Vagina (tissue), 2 donors: ENCODE data around the gene ATP1B3. TPM values are rescaled to one million over a fixed set of nuclear protein-coding genes. Genes with fewer than 3 reads are reported as not detected.
"Not testable (repeated sequence)": the region's sequence is repeated elsewhere in the genome, so short reads cannot be mapped to it uniquely, and the experiment has no call there.

Source experiments
- DNase-seq, 2 donors: peaks; one replicate each; pipeline ENCODE4 v3.0.0-alpha.2; 2017; ENCODE audit errors: extremely low spot score in 2 of 2
- H3K27ac ChIP-seq: fragments of 200-600 bp; sonication (generic); one replicate; pipeline ENCODE4 v1.5.1; 2019
- H3K27me3 ChIP-seq: fragments of 200-600 bp; sonication (generic); one replicate; pipeline ENCODE4 v1.5.1; 2019
- H3K36me3 ChIP-seq, 2 donors: fragments of 200-600 bp; sonication (generic); one replicate each; pipeline ENCODE4 v1.5.1; 2017 to 2019
- H3K4me1 ChIP-seq: fragments of 200-600 bp; sonication (generic); one replicate; pipeline ENCODE4 v1.5.1; 2019
- H3K4me3 ChIP-seq, 2 donors: fragments of 200-600 bp; sonication (generic); 1 replicate in 1 of 2; 2 replicates in 1 of 2; pipeline ENCODE4 v1.5.1; 2016 to 2019
- H3K9me3 ChIP-seq: fragments of 200-600 bp; sonication (generic); one replicate; pipeline ENCODE4 v1.5.1; 2019
- POLR2A ChIP-seq, 2 donors: fragments of 450-650 bp; IDR thresholded peaks; one replicate each; pipeline ENCODE4 v1.6.1; 2017; ENCODE audit warnings: antibody characterized with exemption in 2 of 2, mild to moderate bottlenecking in 2 of 2, moderate library complexity in 2 of 2
- POLR2AphosphoS5 ChIP-seq, 2 donors: sonication (generic); formaldehyde crosslinking; IDR thresholded peaks; one replicate each; pipeline ENCODE4 v1.9.0; 2017; ENCODE audit warnings: antibody characterized with exemption in 2 of 2, mild to moderate bottlenecking in 2 of 2, low read depth in 1 of 2; ENCODE audit not compliant: insufficient read depth in 1 of 2
- intact Hi-C: fragments of 100-400 bp; cut with DNase I; formaldehyde crosslinking; loops from one replicate; pipeline ENCODE4 v1.15.1; 2023
- total RNA-seq: library from RNA; depleted of rRNA; stranded (reverse); fragments of >200 nt; gene quantifications from one replicate; pipeline ENCODE4 v1.2.3, GENCODE V29; 2016
- TF ChIP-seq, protein P1 (sequence below), 3 experiments: fragments of 450-650 bp in 2 of 3; fragments of 200-600 bp in 1 of 3; sonication (generic) in 1 of 3; IDR thresholded peaks; one replicate each; pipeline ENCODE4 v1.5.1; 2017 to 2019; ENCODE audit warnings: antibody characterized with exemption in 3 of 3, mild to moderate bottlenecking in 2 of 3, moderate library complexity in 2 of 3

ATP1B3 gene
- total RNA-seq, 1 donor from 2014 or later, result 88.1 TPM

DNA sequence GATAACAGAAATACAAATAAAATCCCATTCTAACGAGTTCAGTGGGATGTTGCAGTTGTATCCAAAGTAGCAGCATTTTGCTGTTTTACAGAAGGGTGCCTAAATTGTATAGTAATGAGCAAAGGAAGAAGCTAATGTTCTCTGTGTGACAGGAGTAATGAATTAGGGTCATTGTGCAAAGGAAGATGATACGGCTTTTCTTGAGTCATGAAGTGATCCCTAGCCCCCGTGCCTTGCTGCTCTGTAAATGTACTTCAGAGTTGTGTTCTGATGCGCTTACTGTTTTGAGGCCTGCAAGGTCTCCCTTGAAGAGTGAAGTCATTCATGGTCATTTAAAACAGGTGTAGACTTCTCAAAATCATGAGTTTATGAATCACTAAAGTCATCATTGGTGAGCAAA lies 37.9 kb downstream of the ATP1B3 start:
- Histone ChIP-seq H3K36me3 (peaks cover 0 to 38% of the 10 kb centered on the region in 2 donors), H3K4me1 (no peaks in the 10 kb centered on the region), H3K27me3 (no peaks in the 10 kb centered on the region), H3K9me3 (no peaks in the 10 kb centered on the region), H3K4me3 (no peak overlapping the region), H3K27ac (no peak overlapping the region)
- no peak for DNase-seq
- TF ChIP-seq, protein P1, sequence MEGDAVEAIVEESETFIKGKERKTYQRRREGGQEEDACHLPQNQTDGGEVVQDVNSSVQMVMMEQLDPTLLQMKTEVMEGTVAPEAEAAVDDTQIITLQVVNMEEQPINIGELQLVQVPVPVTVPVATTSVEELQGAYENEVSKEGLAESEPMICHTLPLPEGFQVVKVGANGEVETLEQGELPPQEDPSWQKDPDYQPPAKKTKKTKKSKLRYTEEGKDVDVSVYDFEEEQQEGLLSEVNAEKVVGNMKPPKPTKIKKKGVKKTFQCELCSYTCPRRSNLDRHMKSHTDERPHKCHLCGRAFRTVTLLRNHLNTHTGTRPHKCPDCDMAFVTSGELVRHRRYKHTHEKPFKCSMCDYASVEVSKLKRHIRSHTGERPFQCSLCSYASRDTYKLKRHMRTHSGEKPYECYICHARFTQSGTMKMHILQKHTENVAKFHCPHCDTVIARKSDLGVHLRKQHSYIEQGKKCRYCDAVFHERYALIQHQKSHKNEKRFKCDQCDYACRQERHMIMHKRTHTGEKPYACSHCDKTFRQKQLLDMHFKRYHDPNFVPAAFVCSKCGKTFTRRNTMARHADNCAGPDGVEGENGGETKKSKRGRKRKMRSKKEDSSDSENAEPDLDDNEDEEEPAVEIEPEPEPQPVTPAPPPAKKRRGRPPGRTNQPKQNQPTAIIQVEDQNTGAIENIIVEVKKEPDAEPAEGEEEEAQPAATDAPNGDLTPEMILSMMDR (IDR thresholded peaks at IDR 0.05), result no peak
- no peak for TF ChIP-seq POLR2A (IDR thresholded peaks at IDR 0.05)
- no peak for TF ChIP-seq POLR2AphosphoS5 (IDR thresholded peaks at IDR 0.05; ENCODE audit: insufficient read depth in 1 of 2, low read depth in 1 of 2)
- intact Hi-C loops, result no loop called here

DNA sequence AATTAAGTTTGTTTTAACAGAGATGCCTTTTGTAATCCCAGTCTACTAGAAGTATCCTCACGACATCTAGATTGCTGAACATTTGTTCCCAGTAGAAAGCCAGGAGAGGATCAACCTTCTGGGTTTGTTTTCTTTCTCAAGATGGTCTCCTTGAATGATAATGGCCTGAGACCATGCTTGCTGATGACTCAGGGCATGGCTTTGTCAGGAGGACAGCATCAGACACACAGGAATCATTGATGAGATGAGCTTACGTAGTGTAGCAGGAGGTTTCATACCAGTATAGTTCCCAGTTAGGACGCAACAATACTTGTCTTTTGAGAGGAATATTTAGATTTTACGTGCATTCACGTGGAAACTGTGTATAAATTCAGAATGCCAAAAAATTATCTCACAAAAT lies 38.6 kb downstream of the ATP1B3 start:
- H3K27me3 ChIP-seq, result no peaks in the 10 kb centered on the region
- TF ChIP-seq POLR2A (IDR thresholded peaks at IDR 0.05), result no peak
- intact Hi-C loops, result no loop called here
- no peak for DNase-seq
- H3K36me3 ChIP-seq, result peaks cover 0 to 42% of the 10 kb centered on the region in 2 donors
- no peak overlapping the region for H3K4me3 ChIP-seq
- no peak overlapping the region for H3K27ac ChIP-seq
- H3K4me1 ChIP-seq, result no peaks in the 10 kb centered on the region
- H3K9me3 ChIP-seq, result no peaks in the 10 kb centered on the region

DNA sequence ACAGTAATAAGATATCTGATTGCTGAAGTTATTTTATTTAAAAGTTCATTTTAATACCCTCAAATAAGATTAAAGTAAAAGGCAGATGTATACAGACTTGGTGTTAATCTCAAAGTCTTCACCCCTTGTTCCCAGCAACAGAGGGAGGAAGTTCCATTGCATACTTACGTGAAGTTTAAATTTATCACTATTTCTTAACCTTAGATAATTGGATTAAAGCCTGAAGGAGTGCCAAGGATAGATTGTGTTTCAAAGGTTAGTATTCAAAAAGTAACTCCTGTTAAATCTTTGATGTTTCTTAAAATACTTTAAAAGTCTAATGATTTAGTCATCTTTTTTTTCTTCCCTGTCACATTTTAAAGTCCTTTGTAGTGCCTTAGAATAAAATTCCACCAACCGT lies 39.3 kb downstream of the ATP1B3 start:
- no peaks in the 10 kb centered on the region for H3K4me1 ChIP-seq
- TF ChIP-seq POLR2AphosphoS5 (IDR thresholded peaks at IDR 0.05; ENCODE audit: insufficient read depth in 1 of 2, low read depth in 1 of 2) (no peak), POLR2A (IDR thresholded peaks at IDR 0.05) (no peak)
- TF ChIP-seq, protein P1 (IDR thresholded peaks at IDR 0.05), result no peak
- no peak for DNase-seq
- H3K4me3 ChIP-seq, result no peak overlapping the region
- intact Hi-C loops, result no loop called here
- peaks cover 0 to 49% of the 10 kb centered on the region in 2 donors for H3K36me3 ChIP-seq
- H3K27me3 ChIP-seq, result no peaks in the 10 kb centered on the region
- no peak overlapping the region for H3K27ac ChIP-seq
- H3K9me3 ChIP-seq, result no peaks in the 10 kb centered on the region

DNA sequence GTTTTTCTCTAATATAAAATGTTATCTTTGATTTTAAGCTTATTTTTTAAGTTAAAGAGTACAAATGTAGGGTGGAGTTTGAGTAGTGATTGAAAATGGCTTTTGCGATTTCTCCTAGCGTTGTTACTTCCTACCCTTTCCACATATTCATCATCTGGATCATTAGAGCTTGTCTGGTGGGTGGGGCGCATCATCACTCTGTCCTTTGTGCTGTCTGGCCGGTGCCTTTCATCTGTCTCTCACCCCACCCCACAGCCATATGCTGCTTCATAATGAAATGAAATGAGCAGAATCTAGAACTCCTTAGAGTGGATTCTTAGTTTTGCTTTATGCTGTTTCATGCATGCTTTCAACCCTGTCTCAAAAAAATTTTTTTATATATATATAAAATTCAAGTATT lies 44.3 kb downstream of the ATP1B3 start:
- peaks cover 0 to 65% of the 10 kb centered on the region in 2 donors for H3K36me3 ChIP-seq
- intact Hi-C loops, result no loop called here
- H3K4me1 ChIP-seq, result no peaks in the 10 kb centered on the region
- peak in 1 of 2 donors; percentile 49 for DNase-seq
- H3K4me3 ChIP-seq, result no peak overlapping the region
- H3K27ac ChIP-seq, result no peak overlapping the region
- TF ChIP-seq POLR2A (IDR thresholded peaks at IDR 0.05), result no peak
- TF ChIP-seq POLR2AphosphoS5 (IDR thresholded peaks at IDR 0.05; ENCODE audit: insufficient read depth in 1 of 2, low read depth in 1 of 2), result no peak
- TF ChIP-seq, protein P1 (IDR thresholded peaks at IDR 0.05), result no peak
- no peaks in the 10 kb centered on the region for H3K9me3 ChIP-seq
- no peaks in the 10 kb centered on the region for H3K27me3 ChIP-seq

DNA sequence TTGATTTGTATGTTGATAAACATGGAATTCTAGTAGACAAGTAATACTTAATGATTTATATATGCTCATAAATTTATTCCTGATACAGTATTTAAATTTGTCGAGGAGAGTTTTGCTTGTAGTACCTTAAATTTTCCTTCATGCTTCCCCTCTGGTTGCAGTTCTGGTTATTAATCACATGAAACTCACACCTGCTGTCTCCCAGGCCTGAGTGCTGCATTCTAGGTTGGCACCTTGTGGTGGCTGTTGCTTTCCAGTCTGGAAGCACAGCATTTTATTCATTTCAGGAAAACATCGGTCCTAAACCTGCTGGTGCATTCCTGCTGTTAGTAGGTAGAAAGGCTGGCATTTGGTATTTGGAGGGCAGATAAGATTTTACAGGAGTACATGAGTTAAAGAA lies 44.9 kb downstream of the ATP1B3 start:
- no peaks in the 10 kb centered on the region for H3K27me3 ChIP-seq
- H3K9me3 ChIP-seq, result no peaks in the 10 kb centered on the region
- H3K27ac ChIP-seq, result no peak overlapping the region
- TF ChIP-seq POLR2A (IDR thresholded peaks at IDR 0.05) (no peak), POLR2AphosphoS5 (IDR thresholded peaks at IDR 0.05; ENCODE audit: insufficient read depth in 1 of 2, low read depth in 1 of 2) (no peak)
- TF ChIP-seq, protein P1 (IDR thresholded peaks at IDR 0.05), result no peak
- no peaks in the 10 kb centered on the region for H3K4me1 ChIP-seq
- peak in 1 of 2 donors; percentile 65 for DNase-seq
- intact Hi-C loops, result no loop called here
- no peak overlapping the region for H3K4me3 ChIP-seq
- H3K36me3 ChIP-seq, result peaks cover 0 to 70% of the 10 kb centered on the region in 2 donors

DNA sequence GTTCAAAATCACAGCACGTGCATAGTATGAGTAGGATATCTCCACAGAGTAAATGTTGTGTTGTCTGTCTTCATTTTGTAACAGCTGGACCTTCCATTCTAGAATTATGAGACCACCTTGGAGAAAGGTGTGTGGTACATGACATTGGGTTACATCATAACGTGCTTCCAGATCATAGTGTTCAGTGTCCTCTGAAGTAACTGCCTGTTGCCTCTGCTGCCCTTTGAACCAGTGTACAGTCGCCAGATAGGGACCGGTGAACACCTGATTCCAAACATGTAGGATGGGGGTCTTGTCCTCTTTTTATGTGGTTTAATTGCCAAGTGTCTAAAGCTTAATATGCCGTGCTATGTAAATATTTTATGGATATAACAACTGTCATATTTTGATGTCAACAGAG lies 49.2 kb downstream of the ATP1B3 start:
- intact Hi-C loops, H3K4me1 ChIP-seq, H3K9me3 ChIP-seq, H3K4me3 ChIP-seq, H3K27ac ChIP-seq, H3K27me3 ChIP-seq: not testable (repeated sequence)
- peaks cover 0 to 41% of the 10 kb centered on the region in 2 donors for H3K36me3 ChIP-seq
- DNase-seq, result peak in 1 of 2 donors; percentile 54
